Neural cell (in vitro differentiated cells): ENCODE results near the gene ZXDC.
A peak's percentile ranks its signal among the peaks of the same experiment; 100 is the strongest.

Experiments
- CTCF ChIP-seq: fragments of 450-650 bp; IDR thresholded peaks from 2 replicates; pipeline ENCODE4 v1.5.1; 2014; ENCODE audit warnings: antibody characterized with exemption, mild to moderate bottlenecking, moderate library complexity; ENCODE audit not compliant: poor library complexity, severe bottlenecking
- EP300 ChIP-seq: fragments of 450-650 bp; conservative IDR thresholded peaks from 2 replicates; pipeline ENCODE4 v1.6.1; 2014; ENCODE audit warnings: antibody characterized with exemption, mild to moderate bottlenecking, moderate library complexity; ENCODE audit not compliant: poor library complexity, severe bottlenecking
- EZH2 ChIP-seq: fragments of 200-600, 300-800 bp; shearing (Covaris generic), sonication (generic); IDR thresholded peaks from 2 replicates; pipeline ENCODE4 v1.6.1; 2014; ENCODE audit warnings: antibody characterized with exemption, low read length, borderline replicate concordance, mild to moderate bottlenecking; ENCODE audit not compliant: insufficient read depth, poor library complexity, severe bottlenecking
- POLR2AphosphoS5 ChIP-seq: IDR thresholded peaks from 2 replicates; pipeline ENCODE4 v1.6.1; 2012
- SMC3 ChIP-seq: fragments of 450-650 bp; conservative IDR thresholded peaks from 2 replicates; pipeline ENCODE4 v1.6.1; 2014; ENCODE audit warnings: antibody characterized with exemption, mild to moderate bottlenecking, moderate library complexity; ENCODE audit not compliant: poor library complexity

- TF ChIP-seq CTCF (peak; percentile 88), EP300 (no peak), POLR2AphosphoS5 (no peak), EZH2 (no peak), SMC3 (peak; percentile 90)
Measured at GRCh38 chr3:126522363-126522788, 46.7 kb upstream of the ZXDC start.
